Skin epidermis (tissue), 12 donors: ENCODE measurements around the gene PGBD5.
A peak's percentile ranks its signal among the peaks of the same experiment; 100 is the strongest.

ENCODE experiments used
- H3K27ac ChIP-seq, 21 experiments: fragments of 200-600 bp; sonication (generic) in 11 of 21; one replicate each; pipeline ENCODE4 v1.5.0; 2020; ENCODE audit warnings: mild to moderate bottlenecking in 3 of 21, inconsistent platforms in 2 of 21, moderate library complexity in 2 of 21
- H3K4me3 ChIP-seq, 7 experiments: fragments of 200-600 bp; sonication (generic) in 2 of 7; one replicate each; pipeline ENCODE4 v1.5.0; 2020; ENCODE audit warnings: inconsistent platforms in 2 of 7, mild to moderate bottlenecking in 2 of 7, moderate library complexity in 1 of 7

The PGBD5 gene

DNA sequence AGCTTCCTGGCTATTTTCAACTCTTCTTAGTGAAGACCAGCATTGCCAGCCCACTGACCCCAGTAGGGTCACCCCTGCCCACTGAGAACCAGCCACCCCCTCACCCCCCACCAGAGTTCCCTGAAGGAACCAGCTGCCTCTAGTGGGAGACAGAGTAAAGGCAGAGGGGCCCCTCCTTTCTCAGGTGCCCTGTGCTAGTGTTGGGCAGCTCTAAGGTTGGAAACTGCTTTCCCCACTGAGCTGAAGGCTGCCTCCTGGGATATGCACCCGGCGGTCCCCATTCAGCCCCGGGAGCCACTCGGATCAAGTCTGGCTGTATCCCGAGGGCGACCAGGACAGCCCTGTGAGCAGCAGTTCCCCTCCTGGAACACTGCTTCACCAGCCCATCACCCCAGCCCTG, 111.0 kb downstream of the PGBD5 start:
- H3K27ac ChIP-seq = no peak overlapping the region

DNA sequence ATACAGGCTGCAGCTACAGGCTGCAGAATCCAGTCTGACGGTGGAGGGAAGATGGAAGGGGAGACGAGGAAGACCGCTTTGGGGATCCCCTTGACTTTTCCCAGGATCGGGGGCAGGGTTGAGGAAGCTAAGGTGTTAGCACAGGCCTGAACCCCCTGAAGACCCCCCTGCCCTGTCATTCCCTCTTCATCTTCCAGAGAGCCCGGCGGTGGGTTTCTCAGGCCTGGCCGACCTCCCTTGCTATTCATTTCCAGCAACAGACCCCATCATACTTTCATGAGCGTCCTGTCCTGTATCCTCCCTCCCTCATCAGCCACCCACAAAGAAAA, 112.0 kb downstream of the PGBD5 start:
- Histone ChIP-seq H3K4me3 (no peak overlapping the region), H3K27ac (no peak overlapping the region)

More for the DNA sequence above, 111.0 kb downstream of the PGBD5 start:
- H3K4me3 ChIP-seq = no peak overlapping the region

DNA sequence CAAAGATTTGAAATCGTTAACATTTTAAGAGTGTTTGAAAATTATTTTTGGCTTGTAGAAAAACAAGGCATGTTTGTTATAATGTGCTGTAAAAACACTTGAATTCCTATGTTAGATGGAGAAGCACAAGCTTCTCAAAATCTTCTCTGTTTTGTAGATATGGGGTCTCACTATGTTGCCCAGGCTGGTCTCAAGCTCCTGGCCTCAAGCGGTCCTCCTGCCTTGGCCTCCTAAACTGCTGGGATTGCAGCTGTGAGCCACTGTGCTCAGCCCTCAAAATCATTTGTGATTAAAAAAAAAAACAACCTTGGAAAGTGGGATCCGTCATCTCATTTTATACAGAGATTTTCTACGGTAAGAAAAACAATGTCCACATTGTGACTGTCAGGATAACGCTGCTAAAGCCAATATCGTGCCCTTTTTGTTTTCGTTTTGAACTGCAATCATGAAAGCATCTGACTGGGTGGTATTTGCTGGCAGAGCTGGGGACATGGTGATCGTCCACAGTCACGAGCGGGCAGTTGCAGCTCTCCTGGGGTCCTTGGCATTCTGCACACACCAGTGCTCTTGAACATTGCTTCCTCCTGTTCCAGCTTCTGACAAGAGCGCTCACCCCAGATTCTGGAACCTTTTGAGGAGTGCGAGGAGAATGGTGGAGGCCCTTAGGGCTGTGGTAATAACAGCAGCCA, 112.5 kb downstream of the PGBD5 start:
- Histone ChIP-seq H3K4me3 (no peak overlapping the region), H3K27ac (no peak overlapping the region)

DNA sequence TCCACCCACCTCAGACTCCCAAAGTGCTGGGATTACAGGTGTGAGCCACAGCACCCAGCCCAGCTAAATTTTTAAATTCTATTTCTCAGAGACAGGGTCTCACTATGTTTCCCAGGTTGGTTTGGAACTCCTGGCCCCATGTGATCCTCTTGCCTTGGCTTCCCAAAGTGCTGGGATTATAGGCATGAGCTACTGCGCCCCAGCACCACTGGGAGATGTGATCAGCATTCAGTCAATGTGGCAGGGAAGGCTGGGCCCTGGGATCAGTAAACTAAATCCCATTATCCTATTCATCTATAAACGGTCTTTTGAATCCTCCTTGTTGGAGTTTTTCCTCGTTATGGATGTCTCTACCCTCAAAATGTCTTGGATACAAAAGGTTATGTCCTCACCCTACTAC, 113.5 kb downstream of the PGBD5 start:
- Histone ChIP-seq H3K27ac (no peak overlapping the region), H3K4me3 (no peak overlapping the region)

DNA sequence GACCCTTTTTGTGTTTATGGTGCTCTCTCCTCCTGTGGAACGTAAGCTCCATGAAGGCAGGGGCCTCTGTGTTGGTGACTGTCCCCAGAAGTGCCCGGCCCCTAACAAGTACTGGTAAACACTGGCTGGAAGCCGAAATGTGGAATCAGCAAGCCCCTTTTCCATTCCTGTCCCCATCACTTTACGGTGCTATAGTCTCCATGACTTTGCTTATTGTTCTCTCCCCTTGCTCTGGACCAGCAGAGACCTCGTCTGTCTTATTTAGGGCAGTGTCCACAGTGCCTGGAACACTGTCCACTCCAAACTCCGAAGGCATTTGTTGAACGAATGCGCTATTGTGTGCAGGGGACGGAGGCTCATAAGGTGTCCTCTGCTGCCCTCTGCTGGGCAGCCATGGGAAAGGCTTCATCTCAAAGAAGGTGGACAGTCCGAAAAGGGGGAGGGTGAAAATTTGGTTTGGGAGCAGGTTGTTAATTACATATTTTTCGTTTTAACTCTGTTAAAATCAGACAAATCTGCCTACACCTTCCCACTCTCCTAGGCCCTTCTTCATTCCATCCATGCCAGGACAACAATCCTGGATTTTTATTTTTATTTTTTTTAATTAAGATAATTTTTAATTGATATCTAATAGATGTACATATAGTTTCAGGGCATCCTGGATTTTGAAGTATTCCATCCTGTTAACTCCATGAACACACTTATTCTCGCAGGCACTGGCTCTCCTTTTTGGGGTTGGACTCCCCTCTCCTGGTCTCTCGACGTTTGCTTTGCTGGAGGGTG, 115.6 kb downstream of the PGBD5 start:
- Histone ChIP-seq H3K4me3 (no peak overlapping the region), H3K27ac (no peak overlapping the region)

DNA sequence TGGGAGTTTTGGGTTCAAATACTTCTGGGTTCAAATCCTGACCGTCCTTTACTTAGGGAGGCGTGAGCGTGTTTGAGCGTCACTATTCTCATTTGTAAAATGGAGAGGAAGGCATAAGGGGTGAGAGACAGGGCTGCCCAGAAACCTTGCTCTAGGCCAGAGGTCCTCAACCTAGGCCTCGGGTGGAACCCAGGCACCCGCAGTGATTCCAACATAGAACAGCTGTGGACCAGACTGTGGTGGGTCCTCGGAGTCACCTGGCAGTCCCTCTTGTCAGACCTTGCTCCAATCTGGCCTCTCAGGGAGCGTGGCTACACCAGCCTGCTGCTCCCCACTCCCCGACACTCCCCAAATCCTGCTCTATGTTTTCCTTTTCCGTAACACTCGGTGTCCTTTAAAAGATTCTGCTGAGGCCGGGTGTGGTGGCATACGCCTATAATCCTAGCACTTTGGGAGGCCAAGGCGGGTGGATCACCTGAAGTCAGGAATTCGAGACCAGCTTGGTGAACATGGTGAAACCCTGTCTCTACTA, 116.4 kb downstream of the PGBD5 start:
- Histone ChIP-seq H3K27ac (no peak overlapping the region), H3K4me3 (no peak overlapping the region)

DNA sequence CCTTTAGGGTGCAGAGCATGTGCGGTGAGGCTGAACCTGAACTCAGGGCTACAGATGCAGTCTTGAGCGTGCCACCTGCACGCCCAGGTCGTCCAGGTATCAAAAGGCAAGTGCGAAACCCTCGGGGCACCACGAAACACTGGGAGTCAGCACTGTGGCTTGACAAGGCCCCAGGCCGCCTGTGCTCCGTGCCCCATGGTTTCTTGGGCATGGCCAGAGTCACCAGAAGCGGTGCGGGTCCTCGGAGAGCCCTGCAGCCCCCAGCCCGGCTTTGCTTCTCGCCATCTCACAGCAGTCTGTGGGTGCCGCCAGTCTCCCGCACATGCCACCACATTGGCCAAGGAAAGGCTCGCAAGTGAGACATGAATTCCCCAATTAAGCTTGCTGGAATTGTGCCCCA, 117.3 kb downstream of the PGBD5 start:
- H3K27ac ChIP-seq = no peak overlapping the region
- H3K4me3 ChIP-seq = no peak overlapping the region

DNA sequence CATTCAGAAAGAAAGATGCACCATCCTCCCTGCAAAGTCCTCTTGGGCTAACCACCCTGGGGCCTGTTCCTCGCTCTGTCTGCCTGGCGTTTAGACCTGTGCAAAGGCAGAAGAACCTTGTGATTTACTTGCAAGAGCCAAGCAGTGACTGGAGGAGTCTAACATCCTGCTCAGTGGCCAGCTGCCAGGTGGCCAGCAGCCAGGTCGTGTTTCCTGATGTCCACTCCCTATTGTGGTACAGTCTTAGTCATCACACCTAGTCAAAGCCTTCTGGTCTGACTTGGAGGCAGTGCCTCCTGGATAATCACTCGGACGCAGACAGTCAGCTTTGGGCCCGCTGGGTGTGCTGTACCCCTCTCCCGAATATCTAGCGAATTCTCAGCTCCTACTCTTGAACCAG, 118.1 kb downstream of the PGBD5 start:
- no peak overlapping the region for H3K27ac ChIP-seq
- no peak overlapping the region for H3K4me3 ChIP-seq

DNA sequence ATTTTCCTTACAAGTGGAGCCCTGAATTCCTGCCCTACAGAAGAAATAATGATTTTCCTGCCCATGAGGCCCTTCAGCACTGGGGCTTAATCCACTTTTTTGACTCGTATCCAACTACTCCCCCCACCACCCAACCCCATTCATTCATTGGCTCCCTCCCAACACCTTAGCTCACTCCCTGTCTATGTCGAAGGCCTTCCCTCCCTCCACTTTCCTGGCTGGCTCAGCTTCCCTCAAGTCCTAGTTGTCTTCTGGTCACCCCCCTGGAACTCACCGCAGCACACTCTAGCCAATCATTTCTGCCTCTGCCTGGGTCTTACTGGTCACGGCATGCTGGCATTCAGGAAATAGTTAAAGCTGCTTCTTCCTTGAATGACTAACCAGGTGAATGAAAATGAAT, 118.9 kb downstream of the PGBD5 start:
- Histone ChIP-seq H3K4me3 (no peak overlapping the region), H3K27ac (no peak overlapping the region)

DNA sequence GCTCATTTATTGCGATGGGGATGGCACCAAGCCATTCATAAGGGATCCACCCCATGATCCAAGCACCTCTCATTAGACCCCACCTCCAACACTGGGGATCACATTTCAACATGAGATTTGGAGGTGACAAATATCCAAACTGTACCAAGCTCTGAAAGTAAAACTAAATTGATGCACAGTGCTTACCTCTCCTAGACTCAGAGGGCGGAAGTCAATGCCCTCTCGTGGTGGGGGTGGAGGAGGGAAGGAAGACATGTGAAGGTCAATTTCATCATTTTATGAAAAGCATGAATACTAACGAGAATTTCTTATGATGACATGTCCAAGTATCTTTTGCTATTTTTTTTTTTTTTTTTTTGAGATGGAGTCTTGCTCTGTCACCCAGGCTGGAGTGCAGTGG, 120.0 kb downstream of the PGBD5 start:
- Histone ChIP-seq H3K27ac (no peak overlapping the region), H3K4me3 (no peak overlapping the region)

DNA sequence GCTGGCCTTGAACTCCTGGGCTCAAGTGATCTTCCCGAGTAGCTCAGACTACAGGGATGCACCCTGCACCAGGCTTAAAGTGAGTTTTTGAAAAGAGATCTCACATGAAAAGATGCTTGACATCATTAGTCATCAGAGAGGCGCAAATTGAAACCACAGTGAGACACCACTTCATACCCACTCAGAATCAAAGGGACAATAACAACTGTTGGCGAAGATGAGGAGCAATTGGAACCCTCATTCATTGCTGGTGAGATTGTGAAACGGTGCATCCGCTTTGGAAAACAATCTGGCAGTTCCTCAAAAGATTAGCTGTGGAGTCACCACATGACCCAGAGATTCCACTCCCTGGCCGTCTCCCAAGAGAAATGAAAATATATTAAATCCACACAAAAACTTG, 122.3 kb downstream of the PGBD5 start:
- H3K4me3 ChIP-seq = no peak overlapping the region
- no peak overlapping the region for H3K27ac ChIP-seq

DNA sequence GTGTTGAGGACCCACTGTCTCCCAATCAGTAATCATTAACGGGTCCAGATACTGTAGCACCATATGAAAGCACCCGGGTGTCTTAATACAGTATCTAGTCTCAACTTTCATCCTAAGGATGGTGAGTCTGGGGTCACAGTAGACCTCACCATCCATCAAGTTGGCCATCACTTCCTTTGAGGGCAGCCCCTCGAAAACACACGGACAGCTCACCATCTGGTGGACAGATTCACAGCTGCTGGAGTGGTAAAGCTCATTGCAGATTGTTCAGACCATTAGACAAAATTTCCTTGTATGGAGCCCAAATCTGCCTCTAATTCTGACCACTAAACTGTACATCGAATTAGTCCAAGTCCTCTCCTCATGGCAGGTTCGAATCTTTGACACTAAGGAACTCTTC, 123.1 kb downstream of the PGBD5 start:
- H3K4me3 ChIP-seq = no peak overlapping the region
- H3K27ac ChIP-seq = no peak overlapping the region

DNA sequence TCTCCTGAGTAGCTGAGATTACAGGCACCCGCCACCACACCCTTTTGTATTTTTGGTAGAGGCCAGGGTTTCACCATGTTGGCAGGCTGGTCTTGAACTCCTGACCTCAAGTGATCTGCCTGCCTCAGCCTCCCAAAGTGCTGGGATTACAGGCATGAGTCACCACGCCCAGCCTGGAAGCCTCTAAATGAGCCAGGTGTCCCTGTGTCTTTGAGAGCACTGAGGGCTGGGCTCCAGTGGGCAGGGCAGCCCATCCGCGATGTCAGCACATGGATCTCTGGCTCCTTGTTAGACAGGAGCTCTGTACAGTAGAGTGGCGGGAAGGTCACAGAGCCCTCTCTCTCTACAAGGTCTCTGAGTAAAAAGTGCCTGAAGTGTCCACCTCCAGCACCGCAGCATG, 124.3 kb downstream of the PGBD5 start:
- no peak overlapping the region for H3K27ac ChIP-seq
- no peak overlapping the region for H3K4me3 ChIP-seq

DNA sequence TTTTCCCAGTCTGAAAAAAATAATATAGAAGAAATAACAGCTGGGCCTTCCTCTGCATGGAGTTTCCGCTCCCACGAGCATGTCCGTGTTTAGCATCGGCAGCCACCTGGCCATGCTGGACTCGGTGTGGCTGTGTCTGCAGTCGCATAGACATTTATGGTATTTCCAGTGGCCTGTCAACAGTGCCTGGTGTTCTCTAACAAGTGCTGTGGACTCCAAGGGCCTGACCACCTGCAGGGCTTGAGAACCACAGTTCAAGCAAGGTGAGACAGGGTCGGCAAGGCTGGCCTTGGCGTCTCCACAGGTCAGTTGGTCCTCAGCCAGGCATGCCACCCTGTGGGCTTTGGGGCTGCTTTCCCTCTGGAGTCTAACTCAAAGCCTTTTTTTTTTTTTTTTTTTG, 124.8 kb downstream of the PGBD5 start:
- Histone ChIP-seq H3K27ac (no peak overlapping the region), H3K4me3 (no peak overlapping the region)

DNA sequence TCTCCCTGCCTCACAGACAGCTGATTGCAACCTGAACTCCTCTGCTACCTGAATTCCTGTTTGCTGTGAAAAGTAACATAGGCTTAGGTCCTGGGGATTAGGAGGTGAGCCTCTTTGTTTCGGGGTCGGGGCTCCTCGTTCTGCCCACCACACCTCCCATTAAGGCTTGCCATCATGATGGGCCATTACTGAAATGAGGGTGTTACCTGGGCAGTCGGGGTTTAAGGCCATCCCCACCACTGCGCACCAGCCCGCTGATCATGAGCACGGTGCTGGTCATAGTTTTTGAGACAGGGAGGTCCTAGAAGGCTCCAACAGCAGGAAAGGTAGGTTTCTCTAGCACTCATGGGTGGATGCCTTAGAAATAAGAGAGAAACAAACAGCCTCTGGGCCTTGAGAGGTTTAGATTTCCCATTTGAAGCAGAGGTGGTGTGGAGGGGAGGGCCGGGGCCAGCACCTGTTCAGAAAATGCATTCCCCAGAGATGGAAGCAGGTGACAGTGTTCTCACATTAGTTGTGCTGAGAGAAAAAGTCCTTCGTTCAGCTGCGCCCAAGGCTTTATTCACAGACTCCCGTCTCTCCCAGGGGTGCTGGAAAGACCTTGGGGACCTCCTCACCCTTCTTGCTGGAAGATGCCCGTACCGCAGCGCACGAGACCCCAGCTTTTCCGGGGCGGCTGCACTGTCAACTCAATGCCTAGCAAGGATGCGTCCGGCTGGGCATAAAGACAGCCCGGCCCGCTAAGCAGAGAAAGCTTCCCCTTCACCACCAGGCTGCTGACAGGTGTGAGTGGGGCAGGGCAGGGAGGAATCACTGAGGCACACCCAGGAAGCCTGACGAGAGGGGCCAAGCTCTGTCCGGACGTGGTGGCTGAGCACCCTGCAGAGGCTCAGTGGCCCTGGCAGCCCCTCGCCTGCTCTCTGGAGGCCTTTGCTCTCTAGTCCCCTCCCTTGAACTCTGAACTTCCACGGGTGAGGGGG, 125.5 kb downstream of the PGBD5 start:
- no peak overlapping the region for H3K4me3 ChIP-seq
- peak overlapping the region in 1 of 21 experiments; percentile 31 for H3K27ac ChIP-seq

DNA sequence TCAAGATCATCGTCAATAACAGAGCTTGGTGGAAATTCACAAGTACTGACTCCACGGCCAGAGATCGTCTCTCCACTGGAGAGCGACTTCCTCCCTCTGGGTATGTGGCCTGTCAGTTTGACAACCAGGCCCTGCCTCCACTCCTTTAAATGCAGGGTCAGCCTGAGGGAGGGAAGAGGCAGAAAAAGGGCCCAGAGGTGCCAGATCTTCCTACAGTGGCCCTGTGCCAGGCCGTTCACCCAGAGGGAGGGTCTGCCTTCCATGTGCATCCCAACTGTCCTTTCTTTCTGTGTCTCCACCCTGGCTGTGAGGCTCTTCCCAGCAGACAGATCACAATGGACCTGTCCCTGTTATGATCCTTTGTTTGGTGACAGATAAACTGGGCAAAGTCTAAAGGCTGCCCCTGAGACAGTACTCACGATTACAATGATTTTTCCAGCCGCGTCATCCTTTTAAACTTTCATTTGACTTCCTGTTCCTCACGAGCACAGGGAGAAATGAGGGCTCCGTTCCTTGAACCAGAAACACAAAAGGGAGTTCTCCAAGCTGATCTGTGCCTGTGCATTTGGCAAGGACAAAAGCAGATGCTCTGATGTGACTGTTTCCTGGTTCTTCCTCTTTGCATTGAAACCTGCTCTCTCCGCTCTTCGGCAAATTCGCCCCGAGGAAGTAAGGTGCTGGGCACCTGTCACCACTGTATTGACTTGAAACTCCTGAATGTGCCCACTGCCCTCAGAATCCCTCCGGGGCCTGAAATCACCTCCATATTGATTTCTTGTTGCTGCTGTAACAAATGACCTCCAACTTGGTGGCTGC, 126.7 kb downstream of the PGBD5 start:
- peak overlapping the region in 1 of 21 experiments; percentile 64 for H3K27ac ChIP-seq

DNA sequence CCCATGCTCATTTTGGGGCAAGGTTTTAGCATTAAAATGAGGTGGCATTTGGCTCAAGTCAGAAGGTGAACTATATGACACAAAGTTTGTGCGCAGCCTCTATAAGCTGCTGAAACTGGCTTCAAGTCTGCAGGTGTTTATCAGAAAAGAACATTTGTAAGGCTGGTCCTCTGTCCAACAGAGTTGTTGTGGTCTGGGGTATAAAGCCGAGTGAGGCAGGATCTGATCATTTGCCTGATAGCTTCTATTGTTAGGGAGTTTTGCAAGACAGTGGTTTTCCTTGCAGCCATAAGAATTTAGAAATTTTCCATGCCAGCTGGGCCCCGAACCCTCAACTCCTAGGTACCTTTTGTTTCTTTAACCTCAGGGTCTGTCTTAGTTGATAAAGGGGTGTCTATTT, 130.8 kb downstream of the PGBD5 start:
- Histone ChIP-seq H3K27ac (no peak overlapping the region), H3K4me3 (no peak overlapping the region)

More for the DNA sequence above, 126.7 kb downstream of the PGBD5 start:
- H3K4me3 ChIP-seq = no peak overlapping the region

DNA sequence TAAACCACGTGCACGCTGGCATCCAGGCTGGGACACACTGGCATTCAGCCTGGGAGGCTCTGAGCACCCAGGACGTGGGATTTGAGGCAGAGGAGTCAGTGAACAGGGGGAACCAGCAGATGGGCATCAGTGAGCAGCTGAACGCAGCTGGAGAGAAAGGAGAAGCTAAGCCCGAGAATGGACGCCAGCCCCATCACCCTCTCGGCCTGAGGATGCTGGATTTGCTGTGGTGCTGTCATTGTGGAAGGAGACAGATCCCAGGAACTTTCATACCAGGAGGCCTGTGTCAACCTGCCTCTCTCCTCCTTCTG, 132.8 kb downstream of the PGBD5 start:
- no peak overlapping the region for H3K27ac ChIP-seq

DNA sequence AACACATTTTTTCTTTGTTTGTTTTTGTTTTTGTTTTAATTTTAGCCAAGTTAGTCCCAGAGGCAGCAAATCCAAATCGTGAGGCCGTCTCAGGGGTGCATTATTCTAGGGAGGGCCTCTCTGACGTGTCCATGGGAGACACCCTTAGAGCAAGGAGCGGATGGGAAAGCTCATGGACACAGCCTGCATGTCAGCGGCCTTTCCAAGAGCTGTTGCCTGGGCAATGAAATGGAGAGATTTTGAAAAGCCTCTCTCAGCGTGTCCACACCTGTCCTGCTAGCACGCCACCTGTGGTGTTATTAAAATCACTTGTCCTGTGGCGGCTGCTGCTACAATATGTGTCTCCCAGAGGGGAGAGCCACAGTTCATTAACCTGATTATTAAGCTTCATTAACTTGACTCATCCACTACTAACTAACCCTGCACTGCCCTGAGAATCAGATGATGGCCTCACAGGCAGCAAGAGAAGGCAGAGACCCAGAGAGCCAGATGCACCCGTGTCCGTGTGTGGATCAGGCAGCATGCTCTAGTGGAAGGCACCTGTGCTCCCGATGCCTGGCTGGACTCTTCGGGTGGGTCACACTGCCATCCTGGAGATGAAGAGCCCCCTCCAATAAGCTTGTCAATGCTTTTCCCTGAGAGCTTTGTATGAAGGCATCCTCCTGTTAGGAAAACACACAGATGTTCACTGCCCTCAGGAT, 133.3 kb downstream of the PGBD5 start:
- H3K4me3 ChIP-seq = no peak overlapping the region
- no peak overlapping the region for H3K27ac ChIP-seq

More for the DNA sequence above, 132.8 kb downstream of the PGBD5 start:
- no peak overlapping the region for H3K4me3 ChIP-seq
